ENCODE data around the gene FNDC7.
A peak's percentile ranks its signal among the peaks of the same experiment; 100 is the strongest.

The FNDC7 gene

DNA sequence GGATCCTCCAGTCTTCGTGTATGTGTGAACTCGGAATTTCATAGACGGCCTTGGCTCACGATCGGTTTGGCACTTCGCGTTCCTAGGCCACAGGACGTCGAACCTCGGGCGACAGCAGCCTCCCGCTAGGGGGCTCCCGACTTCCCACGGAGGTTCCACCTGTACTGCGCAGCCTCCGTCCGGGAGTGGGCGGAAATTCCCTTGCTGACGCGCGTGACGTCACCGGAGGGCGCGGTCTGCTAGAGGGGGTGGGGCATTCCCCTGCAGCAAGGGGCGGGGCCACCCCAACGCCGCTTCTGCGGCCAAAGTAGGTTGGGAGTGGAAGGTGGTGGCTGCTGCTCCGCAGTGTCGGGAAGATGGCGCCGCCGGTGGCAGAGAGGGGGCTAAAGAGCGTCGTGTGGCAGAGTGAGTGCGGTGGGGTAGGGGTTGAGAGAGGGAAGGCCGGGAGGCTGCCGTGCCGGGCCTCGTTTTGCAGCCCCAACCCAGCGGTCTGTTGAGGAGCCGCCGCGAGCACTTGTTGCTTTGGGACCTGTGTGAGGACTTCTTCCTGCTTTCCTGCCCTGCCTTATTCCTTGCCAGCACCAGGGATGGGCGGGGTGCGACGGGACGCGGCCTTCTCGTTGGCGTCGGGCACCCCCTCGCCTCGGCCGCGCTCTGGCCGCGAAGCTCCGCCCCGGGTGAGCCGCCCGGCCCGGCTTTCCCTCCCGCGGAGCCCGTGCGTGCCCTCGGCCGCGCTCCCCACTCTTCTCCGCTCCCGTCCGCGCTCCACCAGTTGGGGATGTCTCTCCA is 33.9 kb downstream of the FNDC7 start, which contains the start of gene STXBP3:
Gene STXBP3, plus strand, starts transcription at position 293 of the 789 bp plus-strand sequence. Its CDS starts 64 bp downstream, at position 357.
- DNase-seq (ENCODE audit: low read depth) = peak; percentile 97
- H3K4me3 ChIP-seq (ENCODE audit: low read length) = peak within 1 kb of the TSS; percentile 95
- TF ChIP-seq, protein P1, sequence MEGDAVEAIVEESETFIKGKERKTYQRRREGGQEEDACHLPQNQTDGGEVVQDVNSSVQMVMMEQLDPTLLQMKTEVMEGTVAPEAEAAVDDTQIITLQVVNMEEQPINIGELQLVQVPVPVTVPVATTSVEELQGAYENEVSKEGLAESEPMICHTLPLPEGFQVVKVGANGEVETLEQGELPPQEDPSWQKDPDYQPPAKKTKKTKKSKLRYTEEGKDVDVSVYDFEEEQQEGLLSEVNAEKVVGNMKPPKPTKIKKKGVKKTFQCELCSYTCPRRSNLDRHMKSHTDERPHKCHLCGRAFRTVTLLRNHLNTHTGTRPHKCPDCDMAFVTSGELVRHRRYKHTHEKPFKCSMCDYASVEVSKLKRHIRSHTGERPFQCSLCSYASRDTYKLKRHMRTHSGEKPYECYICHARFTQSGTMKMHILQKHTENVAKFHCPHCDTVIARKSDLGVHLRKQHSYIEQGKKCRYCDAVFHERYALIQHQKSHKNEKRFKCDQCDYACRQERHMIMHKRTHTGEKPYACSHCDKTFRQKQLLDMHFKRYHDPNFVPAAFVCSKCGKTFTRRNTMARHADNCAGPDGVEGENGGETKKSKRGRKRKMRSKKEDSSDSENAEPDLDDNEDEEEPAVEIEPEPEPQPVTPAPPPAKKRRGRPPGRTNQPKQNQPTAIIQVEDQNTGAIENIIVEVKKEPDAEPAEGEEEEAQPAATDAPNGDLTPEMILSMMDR (conservative IDR thresholded peaks at IDR 0.05; ENCODE audit: low read length) = peak; percentile 90

DNA sequence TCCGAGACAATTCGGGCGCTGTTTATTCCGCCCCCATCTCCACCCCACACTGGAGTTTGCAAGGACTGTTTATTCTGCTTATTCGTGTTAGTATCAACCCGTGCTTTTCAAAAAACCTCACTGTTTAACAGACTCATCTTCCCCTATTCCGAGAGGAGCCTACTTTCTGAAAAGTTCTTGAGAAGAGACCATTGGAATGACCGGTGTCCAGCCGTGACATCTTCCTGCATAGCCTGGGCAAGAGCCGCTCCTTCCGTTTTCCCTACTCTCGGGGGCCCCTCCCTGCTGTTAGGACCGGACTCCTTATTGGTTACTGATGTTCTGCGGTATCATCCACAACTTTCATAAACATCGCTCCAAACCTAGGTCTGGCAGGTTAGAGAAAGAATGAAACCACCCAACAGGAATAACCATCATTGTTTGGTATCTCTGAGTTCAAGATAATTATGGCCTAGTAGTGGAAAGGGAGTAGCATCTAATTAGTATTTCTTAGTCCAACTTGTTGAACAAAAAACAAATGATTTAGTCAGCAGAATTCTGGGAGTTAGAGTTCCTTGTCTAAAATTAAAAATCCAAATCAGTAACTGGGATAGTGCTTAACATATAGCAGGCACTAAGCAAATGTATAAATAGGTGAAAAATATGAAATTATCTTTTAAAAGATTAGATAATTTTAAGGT is 34.6 kb downstream of the FNDC7 start:
- TF ChIP-seq, protein P1 (conservative IDR thresholded peaks at IDR 0.05; ENCODE audit: low read length) = no peak
- H3K4me3 ChIP-seq (ENCODE audit: low read length) = peak overlapping the region; percentile 95
- peak; percentile 87 for DNase-seq (ENCODE audit: low read depth)

DNA sequence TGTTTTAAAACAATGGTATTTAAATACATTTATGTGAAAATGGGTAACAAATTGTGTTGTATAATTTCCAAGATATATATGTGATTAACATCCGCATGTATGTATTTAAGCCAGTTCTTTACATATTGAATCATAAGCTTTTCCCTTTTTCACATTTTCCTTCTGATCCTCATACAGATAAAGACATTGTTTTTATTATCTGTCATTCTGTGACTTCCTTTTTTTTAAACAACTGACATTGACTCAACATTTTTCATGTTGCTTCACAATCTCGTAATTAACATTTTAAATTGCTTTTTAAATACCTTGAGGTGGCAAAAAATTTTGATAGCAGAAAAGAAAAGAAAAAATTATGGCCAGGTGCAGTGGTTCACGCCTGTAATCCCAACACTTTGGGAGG is 35.2 kb downstream of the FNDC7 start:
- no peak for DNase-seq (ENCODE audit: low read depth)
- TF ChIP-seq, protein P1 (conservative IDR thresholded peaks at IDR 0.05; ENCODE audit: low read length) = no peak
- H3K4me3 ChIP-seq (ENCODE audit: low read length) = peak overlapping the region; percentile 95

DNA sequence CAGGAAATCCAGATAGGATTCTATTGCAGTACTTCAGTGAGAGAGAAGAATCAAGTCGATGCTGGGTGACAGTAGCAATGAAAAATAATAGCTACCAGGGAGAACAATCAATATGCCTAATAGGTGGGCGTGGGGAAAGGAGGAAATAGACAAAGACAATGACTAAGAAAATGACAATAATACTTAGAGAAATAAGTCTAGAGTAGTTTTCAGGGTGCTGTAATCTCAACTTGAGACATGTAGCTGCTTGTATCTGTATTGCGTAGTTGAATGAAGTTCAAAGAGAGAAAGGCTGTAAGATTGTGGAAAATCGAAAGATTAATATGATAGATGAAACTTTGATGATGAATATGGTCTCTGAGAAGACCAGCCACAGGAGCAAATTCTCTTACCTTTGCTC is 36.4 kb downstream of the FNDC7 start:
- TF ChIP-seq, protein P1 (conservative IDR thresholded peaks at IDR 0.05; ENCODE audit: low read length) = no peak
- H3K4me3 ChIP-seq (ENCODE audit: low read length) = no peak overlapping the region
- no peak for DNase-seq (ENCODE audit: low read depth)

DNA sequence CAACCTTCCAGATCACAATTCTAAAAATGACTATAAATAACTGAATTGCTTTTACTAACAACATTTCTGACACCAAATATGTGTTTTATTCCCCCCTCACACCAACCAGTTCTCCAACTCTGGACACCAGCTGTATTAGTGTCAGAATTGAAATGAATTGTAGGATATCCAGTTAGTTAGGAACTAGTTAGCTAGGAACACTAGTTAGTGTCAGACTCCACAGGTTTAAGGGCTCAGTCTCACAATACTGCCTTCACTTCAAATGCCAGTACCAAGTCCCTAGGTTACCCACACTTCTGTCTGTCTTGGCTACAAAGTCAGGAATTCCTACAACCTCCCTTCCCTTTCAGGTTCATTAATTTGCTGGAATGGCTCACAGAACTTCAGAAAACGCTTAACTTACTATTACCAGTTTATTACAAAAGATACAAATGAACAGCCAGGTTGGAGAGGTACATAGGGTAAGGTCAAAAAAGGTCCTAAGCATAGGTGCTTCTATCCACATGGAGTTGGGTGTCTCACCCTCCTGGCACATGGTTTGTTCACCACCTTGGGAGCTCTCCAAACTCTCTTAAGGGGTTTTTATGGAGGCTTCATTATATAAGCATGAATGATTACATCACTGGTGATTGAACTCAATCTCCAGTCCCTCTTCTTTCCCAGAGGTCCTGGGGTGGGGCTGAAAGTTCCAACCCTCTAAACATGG is 37.9 kb downstream of the FNDC7 start:
- DNase-seq (ENCODE audit: low read depth) = no peak
- no peak overlapping the region for H3K4me3 ChIP-seq (ENCODE audit: low read length)
- TF ChIP-seq, protein P1 (conservative IDR thresholded peaks at IDR 0.05; ENCODE audit: low read length) = no peak

DNA sequence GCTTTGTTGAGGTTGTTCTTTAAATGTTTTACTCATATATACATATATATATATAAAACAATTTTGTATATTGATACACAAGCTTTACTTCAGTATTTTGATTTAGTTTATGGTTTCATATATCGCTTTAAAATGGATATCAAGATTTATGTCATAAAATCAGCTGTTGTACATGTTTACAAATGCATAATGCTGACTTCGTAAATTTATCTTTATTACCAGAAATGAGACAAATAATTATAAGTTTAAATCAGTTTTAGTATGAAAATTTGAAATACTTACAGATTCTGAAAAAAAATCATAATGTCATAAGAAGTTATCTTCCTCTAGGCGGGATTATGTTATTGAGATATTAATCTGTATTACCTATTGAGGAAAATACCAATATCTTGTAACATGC is 40.7 kb downstream of the FNDC7 start:
- H3K4me3 ChIP-seq (ENCODE audit: low read length) = no peak overlapping the region
- DNase-seq (ENCODE audit: low read depth) = no peak
- TF ChIP-seq, protein P1 (conservative IDR thresholded peaks at IDR 0.05; ENCODE audit: low read length) = no peak

Measured in AG10803 (cell line).